NCI-H187 (cell line): Measurements from ENCODE around the gene FBN2.

Experiments used
- DNase-seq, 2 experiments: peaks; one replicate each; lab custom pipeline; 2025; lab: John Stamatoyannopoulos, UW

Gene FBN2

GRCh38 chr5:128304791-128305190 is 233.3 kb downstream of the FBN2 start:
- DNase-seq = no peak

- DNase-seq = no peak
Observed at GRCh38 chr5:128304088-128304487, 234.0 kb downstream of the FBN2 start.

GRCh38 chr5:128303593-128303992 is 234.5 kb downstream of the FBN2 start:
- DNase-seq = no peak

GRCh38 chr5:128300181-128300580 is 237.9 kb downstream of the FBN2 start:
- no peak for DNase-seq

GRCh38 chr5:128290152-128290858 is 247.7 kb downstream of the FBN2 start:
- no peak for DNase-seq

GRCh38 chr5:128287740-128288139 is 250.3 kb downstream of the FBN2 start:
- DNase-seq = no peak

GRCh38 chr5:128284236-128284635 is 253.8 kb downstream of the FBN2 start:
- no peak for DNase-seq

GRCh38 chr5:128279345-128279744 is 258.7 kb downstream of the FBN2 start:
- no peak for DNase-seq

- no peak for DNase-seq
Observed at GRCh38 chr5:128276537-128277216, 261.4 kb downstream of the FBN2 start.

GRCh38 chr5:128274441-128274840 is 263.6 kb downstream of the FBN2 start:
- DNase-seq = no peak

- DNase-seq = no peak
Observed at GRCh38 chr5:128273736-128274135, 264.3 kb downstream of the FBN2 start.

- DNase-seq = no peak
Observed at GRCh38 chr5:128271859-128272464, 266.1 kb downstream of the FBN2 start.

GRCh38 chr5:128271071-128271470 is 267.0 kb downstream of the FBN2 start:
- DNase-seq = no peak

GRCh38 chr5:128264564-128265360 is 273.3 kb downstream of the FBN2 start:
- DNase-seq = no peak

- DNase-seq = no peak
Observed at GRCh38 chr5:128263357-128263756, 274.7 kb downstream of the FBN2 start.

- no peak for DNase-seq
Observed at GRCh38 chr5:128262911-128263310, 275.1 kb downstream of the FBN2 start.

GRCh38 chr5:128259607-128260021 is 278.4 kb downstream of the FBN2 start:
- DNase-seq = no peak

GRCh38 chr5:128258372-128258771 is 279.7 kb downstream of the FBN2 start:
- DNase-seq = no peak

GRCh38 chr5:128257076-128257475 is 281.0 kb downstream of the FBN2 start:
- no peak for DNase-seq

GRCh38 chr5:128254789-128255188 is 283.3 kb downstream of the FBN2 start:
- DNase-seq = no peak

- DNase-seq = no peak
Observed at GRCh38 chr5:128253880-128254279, 284.2 kb downstream of the FBN2 start.

GRCh38 chr5:128253161-128253560 is 284.9 kb downstream of the FBN2 start:
- no peak for DNase-seq
